ENCODE results near the gene FNDC3B. TPM values are rescaled to one million over a fixed set of nuclear protein-coding genes. Genes with fewer than 3 reads are reported as not detected.

The FNDC3B gene
- total RNA-seq, 4 donors from 2014 or later: 59.8 to 72.6 (median 65.6) TPM

GRCh38 chr3:172074032-172074431 lies 34.7 kb downstream of the FNDC3B start:
- no peaks in the 10 kb centered on the region for H3K27me3 ChIP-seq
- H3K4me1 ChIP-seq: peaks cover 51 to 68% (median 56%) of the 10 kb centered on the region in 4 donors
- WGBS: 86% methylated on average over 2 of the region's 2 CpGs
- H3K4me3 ChIP-seq: no peak overlapping the region
- peak overlapping the region in 1 of 4 donors; percentile 28 for H3K27ac ChIP-seq (replicated peaks in 1 of 4)
- H3K36me3 ChIP-seq: no peaks in the 10 kb centered on the region
- no peak for TF ChIP-seq EP300 (IDR thresholded peaks at IDR 0.05)
- no peak for TF ChIP-seq POLR2A (IDR thresholded peaks at IDR 0.05; ENCODE audit: low read depth)
- TF ChIP-seq CTCF (IDR thresholded peaks at IDR 0.05): no peak
- TF ChIP-seq POLR2AphosphoS5 (IDR thresholded peaks at IDR 0.05): no peak
- intact Hi-C loops (cut with DNase I): no loop called here
- DNase-seq (ENCODE audit: extremely low spot score): no peak
- no peaks in the 10 kb centered on the region for H3K9me3 ChIP-seq

- H3K36me3 ChIP-seq: no peaks in the 10 kb centered on the region
- H3K9me3 ChIP-seq: no peaks in the 10 kb centered on the region
- H3K27ac ChIP-seq (replicated peaks in 1 of 4): peak overlapping the region in 1 of 4 donors; percentile 4
- WGBS: 27% methylated on average over 4 of the region's 4 CpGs
- DNase-seq (ENCODE audit: extremely low spot score): no peak
- H3K4me1 ChIP-seq: peaks cover 45 to 63% (median 52%) of the 10 kb centered on the region in 4 donors
- no peaks in the 10 kb centered on the region for H3K27me3 ChIP-seq
- TF ChIP-seq EP300 (IDR thresholded peaks at IDR 0.05) (no peak), POLR2A (IDR thresholded peaks at IDR 0.05; ENCODE audit: low read depth) (no peak), POLR2AphosphoS5 (IDR thresholded peaks at IDR 0.05) (peak in 1 of 2 donors; percentile 39), CTCF (IDR thresholded peaks at IDR 0.05) (no peak)
- intact Hi-C loops (cut with DNase I): no loop called here
- H3K4me3 ChIP-seq: no peak overlapping the region
These were observed 35.2 kb downstream of the FNDC3B start for GRCh38 chr3:172074586-172074985.

DNA sequence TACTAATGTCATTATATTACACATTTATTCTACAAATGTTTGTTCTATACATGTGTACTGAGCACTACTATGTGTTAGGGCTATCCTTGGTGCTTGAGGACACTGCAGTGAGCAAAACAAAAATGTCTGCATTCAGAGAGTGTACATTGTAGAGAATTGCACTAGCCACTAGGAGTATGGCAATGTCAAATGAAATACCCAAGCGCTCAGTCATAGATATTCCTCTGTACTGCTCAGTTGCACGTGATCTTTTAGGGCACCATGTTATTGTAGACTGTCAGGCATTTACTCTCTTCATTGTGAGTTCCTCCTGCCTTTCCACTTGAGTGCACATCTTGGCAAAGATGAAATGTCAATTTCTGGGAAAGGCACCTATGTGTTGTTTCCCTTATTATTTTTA lies 36.8 kb downstream of the FNDC3B start:
- H3K9me3 ChIP-seq: no peaks in the 10 kb centered on the region
- H3K36me3 ChIP-seq: no peaks in the 10 kb centered on the region
- peaks cover 32 to 51% (median 39%) of the 10 kb centered on the region in 4 donors for H3K4me1 ChIP-seq
- DNase-seq (ENCODE audit: extremely low spot score): no peak
- intact Hi-C loops (cut with DNase I): no loop called here
- 100% methylated on average over 2 of the region's 2 CpGs for WGBS
- no peak overlapping the region for H3K4me3 ChIP-seq
- TF ChIP-seq POLR2AphosphoS5 (IDR thresholded peaks at IDR 0.05) (no peak), EP300 (IDR thresholded peaks at IDR 0.05) (no peak), CTCF (IDR thresholded peaks at IDR 0.05) (no peak), POLR2A (IDR thresholded peaks at IDR 0.05; ENCODE audit: low read depth) (no peak)
- no peak overlapping the region for H3K27ac ChIP-seq (replicated peaks in 1 of 4)
- no peaks in the 10 kb centered on the region for H3K27me3 ChIP-seq

- Histone ChIP-seq H3K27me3 (no peaks in the 10 kb centered on the region), H3K36me3 (no peaks in the 10 kb centered on the region), H3K9me3 (no peaks in the 10 kb centered on the region), H3K27ac (replicated peaks in 1 of 4) (no peak overlapping the region), H3K4me3 (no peak overlapping the region), H3K4me1 (peaks cover 34 to 53% (median 43%) of the 10 kb centered on the region in 4 donors)
- intact Hi-C loops (cut with DNase I): no loop called here
- DNase-seq (ENCODE audit: extremely low spot score): no peak
- 85% methylated on average over 4 of the region's 4 CpGs for WGBS
- no peak for TF ChIP-seq CTCF (IDR thresholded peaks at IDR 0.05)
- TF ChIP-seq EP300 (IDR thresholded peaks at IDR 0.05): no peak
- no peak for TF ChIP-seq POLR2AphosphoS5 (IDR thresholded peaks at IDR 0.05)
- TF ChIP-seq POLR2A (IDR thresholded peaks at IDR 0.05; ENCODE audit: low read depth): no peak
These were observed 37.9 kb downstream of the FNDC3B start for GRCh38 chr3:172077197-172077757.

- H3K27me3 ChIP-seq: no peaks in the 10 kb centered on the region
- H3K9me3 ChIP-seq: no peaks in the 10 kb centered on the region
- H3K36me3 ChIP-seq: no peaks in the 10 kb centered on the region
- TF ChIP-seq CTCF (IDR thresholded peaks at IDR 0.05) (no peak), POLR2A (IDR thresholded peaks at IDR 0.05; ENCODE audit: low read depth) (no peak), POLR2AphosphoS5 (IDR thresholded peaks at IDR 0.05) (no peak), EP300 (IDR thresholded peaks at IDR 0.05) (no peak)
- intact Hi-C loops (cut with DNase I): no loop called here
- WGBS: 73% methylated on average over 4 of the region's 4 CpGs
- DNase-seq (ENCODE audit: extremely low spot score): no peak
- H3K4me1 ChIP-seq: peaks cover 35 to 53% (median 45%) of the 10 kb centered on the region in 4 donors
- no peak overlapping the region for H3K27ac ChIP-seq (replicated peaks in 1 of 4)
- H3K4me3 ChIP-seq: no peak overlapping the region
These were observed 38.9 kb downstream of the FNDC3B start for GRCh38 chr3:172078244-172078643.

All from esophagus muscularis mucosa (tissue), 4 donors.